HG03280 (cell line): ENCODE measurements around the gene SPTBN5.

Source experiments
- ATAC-seq: cut with Tn5 transposase; IDR thresholded peaks from one replicate; pipeline ENCODE4 v1.9.1; 2021; ENCODE audit warnings: mild to moderate bottlenecking, moderate library complexity; ENCODE audit not compliant: unreplicated experiment

Gene SPTBN5

DNA sequence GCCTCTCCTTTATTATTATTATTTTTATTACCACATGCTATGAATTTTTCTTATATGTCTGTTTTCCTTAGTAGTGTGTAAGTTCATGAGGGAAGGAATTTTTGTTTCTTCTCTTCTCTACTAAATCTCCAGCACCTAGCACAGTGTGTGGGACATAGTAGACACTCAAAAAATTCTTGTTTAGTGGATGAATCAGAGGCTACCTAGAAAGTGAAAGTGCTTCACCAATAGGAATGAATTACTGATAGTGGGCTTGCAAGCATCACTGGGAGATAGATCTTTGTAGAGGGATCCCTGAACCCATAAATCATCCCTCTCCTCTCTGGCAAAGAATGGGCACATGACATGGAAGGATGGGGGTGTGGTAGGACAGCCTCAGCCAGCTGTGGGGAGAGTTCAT, 8.5 kb downstream of the SPTBN5 start:
- no peak for ATAC-seq

DNA sequence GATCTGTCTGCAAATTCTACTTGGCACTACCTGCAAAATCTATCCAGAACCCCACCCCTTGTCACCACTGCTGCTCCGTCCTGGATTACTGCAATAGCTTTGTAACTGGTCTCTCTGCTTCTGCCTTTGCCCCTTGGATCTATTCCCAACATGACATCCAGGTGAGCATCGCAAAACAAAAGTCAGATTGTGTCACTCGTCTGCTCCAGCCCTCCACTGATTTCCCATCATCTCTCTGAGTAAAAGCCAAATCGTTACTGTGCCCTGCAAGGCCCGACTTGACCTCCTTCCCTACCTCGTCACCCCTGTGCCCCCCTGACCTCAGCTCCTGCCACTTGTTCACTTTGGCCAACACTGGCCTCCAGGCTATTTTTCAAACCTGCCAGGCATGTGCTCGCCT, 9.4 kb downstream of the SPTBN5 start:
- ATAC-seq, result no peak

DNA sequence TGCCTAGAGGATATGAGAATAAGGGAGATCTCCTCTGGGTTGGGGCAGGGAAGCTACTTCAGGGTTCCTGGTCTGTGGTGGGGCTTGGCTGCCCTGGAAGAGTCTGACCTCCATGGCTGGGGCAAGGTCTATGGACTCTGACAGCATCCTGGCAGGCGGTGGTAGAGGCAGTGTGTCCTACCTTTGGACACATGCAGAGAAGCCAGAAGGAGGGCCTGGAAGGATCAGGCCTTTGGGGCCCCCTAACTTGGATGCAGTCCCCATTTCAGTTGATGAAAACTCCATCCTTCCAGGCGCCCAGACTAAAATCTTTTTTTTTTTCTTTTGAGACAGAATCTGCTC, 10.4 kb downstream of the SPTBN5 start:
- ATAC-seq, result no peak

DNA sequence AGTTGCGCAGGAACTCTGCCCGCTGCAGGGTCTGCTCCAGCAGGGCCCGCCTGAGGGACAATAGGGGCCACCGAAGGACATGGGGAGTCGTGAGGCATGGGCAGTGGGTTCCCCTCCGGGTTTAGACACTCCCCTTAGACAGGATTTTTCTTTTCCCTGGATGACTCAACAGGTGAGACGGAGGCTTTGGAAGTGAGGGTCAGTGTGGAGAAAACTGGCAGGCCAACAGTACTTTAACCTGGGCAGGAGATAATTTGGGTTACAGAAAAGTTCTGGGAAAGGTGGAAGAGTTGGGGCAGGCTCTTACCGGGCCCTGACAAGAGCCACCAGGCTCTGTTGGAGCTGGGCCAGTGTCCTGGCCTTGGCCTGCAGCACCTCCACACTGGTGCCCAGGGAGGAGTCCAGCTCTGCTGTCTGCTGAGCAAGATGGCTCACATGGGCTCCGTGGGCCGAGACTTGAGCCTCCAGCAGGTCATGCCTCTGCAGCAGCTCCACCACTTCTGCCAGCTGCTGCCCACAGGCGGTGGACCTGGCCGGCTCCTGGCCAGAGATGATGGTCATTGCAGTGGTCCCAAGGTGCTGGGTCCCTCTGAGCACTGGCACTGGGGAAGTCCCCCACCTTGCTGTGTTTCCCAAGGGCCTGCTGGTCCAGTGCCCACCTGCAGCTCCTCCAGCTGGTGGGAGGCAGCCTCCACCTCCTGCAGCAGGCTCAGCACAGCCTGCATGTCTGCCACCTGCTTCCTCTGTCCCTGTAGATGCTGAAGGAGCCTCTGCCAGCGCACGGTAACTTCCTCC, 11.0 kb downstream of the SPTBN5 start:
- ATAC-seq, result no peak

DNA sequence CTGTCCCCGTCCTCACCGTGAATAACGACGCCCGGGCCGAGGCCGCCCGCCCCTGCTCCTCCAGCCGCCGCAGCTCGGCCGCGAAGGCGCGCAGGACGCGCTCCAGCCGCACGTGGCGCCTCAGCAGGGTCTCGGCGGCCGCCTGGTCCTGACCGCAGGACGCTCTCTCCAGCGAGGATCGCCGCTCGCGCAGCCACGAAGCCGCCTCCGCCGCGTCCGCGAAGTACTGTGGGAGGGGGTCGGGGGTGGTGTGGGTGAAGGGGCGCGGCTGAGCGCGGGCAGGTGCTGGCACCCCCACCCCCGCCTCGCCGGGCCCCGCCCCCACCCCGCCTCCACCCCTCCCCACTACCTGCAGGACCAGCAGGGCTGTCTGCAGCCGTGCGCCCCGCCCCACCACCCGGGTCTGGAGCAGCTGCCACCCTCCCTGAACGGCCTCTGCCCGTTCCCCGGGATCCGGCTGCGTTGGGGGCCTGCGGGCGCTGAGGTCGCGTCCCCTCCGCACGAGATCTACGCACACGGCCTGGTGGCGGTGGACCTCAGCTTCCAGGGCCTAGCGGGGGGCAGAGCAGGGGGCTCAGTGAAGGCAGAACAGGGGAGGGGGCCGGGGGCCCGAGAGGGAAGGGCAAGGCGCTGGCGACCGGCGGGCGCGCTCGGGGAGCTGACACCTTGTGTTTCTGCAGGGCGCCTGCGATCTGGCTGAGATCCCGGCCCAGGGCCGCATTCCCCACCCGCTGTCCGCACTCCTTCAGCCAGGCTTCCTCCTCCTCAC, 11.7 kb downstream of the SPTBN5 start:
- no peak for ATAC-seq

DNA sequence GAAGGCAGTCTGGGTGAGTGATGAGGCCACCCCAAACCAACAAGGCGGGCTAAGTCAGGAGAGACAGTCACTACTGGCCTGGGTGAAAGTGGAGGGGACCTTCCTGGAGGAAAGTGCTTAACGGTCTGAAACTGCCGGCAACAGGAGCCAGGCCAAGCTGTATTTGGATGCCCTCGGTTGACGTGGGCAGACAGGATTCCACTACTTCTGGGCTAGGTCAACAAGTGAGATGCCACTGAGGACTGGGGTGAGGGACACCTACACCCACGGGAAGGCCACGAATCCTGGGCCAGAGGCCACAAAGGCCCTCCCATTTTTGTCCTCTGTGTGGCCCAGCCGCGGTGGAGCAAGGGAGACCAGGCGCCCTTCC, 12.3 kb downstream of the SPTBN5 start:
- no peak for ATAC-seq

DNA sequence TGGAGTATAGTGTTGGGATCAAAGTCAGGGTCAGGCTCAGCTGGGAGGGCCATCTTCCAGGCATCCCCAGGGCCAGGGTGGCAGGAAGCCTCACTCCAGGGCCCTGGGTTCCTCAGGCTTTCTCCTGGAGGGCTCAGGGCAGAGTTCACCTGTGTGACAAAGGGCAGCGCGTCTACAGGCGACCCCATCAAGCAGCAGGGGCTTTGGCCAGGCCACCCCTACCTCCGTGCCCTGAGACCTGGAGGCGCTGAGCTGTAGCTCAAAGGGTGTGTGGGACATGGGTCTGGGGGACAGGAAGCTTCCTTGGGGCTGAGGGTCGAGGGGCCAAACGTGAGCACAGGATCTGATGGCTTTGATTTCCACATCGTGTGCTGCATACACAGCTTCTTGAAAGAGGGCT, 12.8 kb downstream of the SPTBN5 start:
- ATAC-seq, result no peak

DNA sequence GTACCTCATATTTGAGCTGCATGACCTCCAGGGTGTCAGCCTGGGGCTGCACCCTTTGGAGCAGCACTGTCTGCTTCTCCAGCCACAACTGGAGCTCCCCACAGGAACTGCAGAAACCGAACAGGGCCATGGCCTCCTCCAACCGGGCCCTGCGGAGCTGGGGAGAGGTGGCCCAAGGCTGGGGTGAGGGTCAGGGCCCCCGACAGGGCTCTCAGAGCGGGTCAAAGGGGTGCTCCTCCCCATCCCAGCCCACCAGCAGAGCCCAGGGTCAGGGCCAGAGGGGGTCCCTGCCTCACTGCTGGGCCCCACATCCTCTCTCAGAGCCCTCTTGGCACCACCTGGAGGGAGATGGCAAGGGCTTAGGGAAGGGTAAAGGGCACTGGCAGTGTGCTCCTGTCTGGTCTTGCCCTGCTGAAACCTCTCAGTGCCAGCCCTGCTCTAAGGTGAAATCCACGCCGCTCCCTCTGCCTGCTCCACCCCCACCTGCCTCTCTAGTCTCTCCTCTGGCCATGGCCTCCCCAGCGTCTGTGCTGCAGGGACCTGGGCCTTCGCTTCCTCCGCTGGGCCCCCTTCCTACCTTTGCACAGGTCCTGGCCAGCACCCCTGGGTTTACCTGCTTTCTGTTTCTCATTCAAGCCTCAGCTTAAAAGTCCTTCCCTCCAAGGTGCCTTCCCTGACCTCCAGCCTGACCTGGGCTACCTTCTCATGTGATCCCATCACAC, 13.5 kb downstream of the SPTBN5 start:
- no peak for ATAC-seq

DNA sequence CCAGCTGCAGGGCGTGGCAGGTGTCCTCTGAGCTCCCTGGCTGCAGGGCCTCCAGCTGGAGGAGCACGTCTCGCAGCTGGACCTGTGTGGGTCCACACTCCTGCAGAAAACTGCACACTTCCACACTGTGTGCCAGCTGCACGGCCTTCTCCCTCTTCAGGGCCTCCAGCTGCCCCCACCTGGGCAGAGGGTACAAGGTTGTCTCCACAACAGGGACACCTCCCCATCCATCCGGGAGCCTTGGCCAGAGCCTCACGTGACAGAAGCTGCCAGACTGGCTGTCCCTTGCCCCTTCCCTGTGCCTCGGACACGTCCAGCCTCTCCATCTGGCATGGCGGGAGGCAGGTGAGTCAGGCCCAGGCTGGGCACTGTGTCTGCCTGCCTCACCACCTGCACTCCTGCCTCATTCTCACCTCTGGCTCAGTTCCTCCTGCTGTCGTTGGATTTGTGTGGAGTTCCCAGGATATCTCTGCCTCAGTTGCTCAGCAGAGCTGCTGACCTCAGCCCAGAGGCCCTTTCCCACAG, 14.5 kb downstream of the SPTBN5 start:
- no peak for ATAC-seq

DNA sequence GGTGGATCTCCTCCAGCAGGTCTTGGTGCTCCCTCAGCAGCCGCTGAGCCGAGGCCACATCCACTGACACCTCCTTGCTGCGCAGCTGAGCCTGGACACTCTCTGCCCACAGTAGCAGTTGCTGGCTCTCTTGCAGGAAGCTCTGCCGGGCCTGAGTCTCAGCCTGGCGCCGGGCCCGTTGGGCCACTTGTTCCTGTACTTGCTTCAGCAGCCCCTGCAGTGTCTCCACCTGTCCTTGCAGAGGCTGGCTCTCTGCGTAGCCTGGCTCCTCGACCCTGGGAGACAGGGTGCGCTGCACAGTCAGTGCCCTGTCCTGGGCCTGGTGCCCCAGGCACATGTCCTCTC, 15.5 kb downstream of the SPTBN5 start:
- ATAC-seq, result no peak

DNA sequence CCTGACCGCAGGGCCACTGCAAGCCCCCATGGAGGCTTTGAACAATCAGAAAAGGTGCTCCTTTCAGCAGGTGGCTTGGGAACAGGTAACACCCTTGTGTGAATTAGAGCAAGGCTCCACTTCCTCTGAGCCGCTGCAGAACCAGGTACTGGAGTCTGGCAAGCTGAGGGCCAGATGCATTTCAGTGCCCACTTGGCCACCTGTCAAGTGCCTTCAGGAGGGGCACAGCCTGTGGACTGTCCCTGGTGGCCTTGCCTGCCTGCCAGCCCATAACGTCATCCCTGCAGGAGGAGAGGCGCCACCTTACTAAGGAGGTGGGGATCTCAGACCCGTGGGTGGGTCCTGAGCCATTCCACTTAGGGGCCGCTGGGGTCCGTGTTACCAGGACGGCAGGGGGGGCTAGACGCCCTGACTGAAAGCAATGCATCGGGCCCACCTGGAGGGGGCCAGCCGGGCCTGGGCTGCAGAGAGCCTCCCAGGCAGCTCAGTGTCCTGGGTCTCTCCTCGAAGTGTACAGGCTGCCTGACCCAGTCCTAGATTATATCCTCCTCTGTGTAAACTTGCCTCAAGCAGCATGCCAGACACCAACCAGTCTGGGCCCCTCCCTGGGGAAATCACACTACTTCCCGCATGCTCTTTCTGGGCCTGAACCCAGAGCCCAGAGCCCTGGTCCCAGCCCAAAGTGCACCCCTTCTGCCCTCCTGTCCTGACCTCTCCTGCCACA, 16.1 kb downstream of the SPTBN5 start:
- ATAC-seq, result no peak

DNA sequence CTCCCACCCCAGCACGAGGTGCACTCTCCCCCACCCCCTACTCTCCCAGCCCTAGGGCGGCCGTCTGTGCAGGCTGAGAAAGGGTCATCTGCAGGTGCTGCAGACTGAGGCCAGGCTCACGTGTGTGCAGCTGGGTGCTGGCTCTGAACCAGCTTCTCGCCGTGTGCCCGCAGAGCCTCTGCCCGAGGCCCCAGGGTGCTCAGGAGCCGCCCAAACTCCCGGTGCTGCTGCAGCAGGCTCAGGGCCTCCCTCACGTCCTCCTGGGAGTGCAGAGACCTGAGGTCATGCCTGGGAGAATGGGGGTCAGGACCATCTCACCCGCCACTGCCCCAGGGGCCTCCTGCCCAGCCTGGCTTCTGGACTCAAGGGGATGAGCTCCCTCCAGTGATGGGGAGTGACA, 17.2 kb downstream of the SPTBN5 start:
- ATAC-seq, result no peak

DNA sequence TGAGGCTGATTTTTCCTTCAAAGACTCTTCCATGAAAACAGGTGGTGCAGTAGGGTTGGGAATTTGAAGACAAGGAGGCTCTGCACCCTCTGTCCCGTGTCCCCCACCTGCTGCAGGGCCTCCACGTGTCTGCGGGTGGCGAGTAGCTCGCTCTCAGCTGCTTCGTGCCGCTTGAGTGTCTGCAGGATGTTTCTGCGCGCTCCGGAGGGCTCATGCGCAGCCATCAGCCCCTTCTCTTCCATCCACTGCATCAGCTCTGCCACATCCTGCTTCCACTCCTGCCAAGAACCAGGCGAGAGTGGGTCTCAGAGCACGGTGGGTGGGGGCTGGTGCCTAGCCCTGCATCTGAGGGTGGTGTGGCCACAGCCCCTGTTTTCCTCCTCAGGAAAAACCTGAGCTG, 17.8 kb downstream of the SPTBN5 start:
- no peak for ATAC-seq

DNA sequence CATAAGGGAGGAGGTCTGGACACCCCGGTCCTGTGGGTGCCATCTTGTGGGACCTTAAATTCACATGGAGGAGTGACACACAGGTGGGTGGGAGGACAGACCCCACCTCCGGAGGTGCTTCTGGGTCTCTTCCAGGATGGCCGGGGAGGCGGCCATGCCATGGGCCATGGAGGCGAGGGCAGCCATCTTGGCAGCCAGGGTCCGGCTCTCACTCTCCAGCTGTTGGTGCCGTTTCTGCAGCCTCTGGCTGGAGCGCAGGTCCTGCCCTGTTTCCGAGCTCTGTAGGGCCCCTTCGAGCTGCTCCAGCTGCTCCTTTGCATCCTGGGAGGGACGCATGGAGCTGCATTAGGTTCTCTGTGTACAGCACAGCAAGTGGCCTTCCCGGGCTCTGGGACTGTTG, 19.1 kb downstream of the SPTBN5 start:
- ATAC-seq, result no peak

DNA sequence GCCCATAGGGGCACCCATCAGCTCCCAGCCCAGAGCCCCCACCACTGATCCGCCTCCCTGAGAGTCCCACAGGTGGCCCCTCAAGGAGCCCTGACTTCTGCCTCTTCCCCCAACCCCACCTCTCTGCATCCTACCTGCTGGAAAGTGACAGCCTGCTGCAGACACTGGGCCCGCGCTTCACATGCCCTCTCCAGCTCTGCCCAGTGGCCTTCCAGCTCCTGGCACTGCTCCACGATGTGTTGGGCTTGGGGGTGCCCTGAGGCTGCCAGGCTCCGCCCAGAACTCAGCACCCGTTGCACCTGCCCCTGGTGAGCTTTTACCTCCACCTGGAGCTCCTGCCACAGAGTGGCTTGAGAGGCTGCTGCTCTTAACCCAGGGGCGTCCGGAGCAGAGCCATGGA, 20.1 kb downstream of the SPTBN5 start:
- no peak for ATAC-seq

DNA sequence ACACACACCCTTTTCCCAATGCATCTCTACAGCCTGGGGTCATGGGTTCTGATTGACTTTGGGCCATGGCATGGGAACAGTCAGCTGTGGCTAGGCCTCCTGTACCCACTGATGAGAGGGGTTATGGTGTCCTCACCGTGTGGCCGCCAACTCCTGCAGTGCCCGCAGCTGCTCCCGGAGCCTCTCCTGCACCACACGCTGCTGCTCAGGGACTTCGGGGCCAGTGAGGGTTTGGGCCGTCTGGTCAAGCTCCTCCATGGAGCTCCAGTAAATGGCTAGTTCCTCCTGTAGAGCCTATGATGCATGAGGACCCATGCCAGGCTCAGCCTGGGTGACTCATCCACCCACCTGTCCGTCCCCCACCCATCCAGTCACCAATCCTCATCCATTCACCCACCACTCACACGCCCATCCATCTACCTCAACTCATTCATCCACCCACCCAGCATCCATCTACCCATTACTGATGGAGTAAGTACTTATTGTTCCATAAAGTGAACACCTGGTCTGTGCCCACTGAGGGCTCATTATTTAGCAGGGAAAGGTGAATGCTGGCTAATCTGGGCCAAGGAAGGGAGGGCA, 21.6 kb downstream of the SPTBN5 start:
- ATAC-seq, result no peak

DNA sequence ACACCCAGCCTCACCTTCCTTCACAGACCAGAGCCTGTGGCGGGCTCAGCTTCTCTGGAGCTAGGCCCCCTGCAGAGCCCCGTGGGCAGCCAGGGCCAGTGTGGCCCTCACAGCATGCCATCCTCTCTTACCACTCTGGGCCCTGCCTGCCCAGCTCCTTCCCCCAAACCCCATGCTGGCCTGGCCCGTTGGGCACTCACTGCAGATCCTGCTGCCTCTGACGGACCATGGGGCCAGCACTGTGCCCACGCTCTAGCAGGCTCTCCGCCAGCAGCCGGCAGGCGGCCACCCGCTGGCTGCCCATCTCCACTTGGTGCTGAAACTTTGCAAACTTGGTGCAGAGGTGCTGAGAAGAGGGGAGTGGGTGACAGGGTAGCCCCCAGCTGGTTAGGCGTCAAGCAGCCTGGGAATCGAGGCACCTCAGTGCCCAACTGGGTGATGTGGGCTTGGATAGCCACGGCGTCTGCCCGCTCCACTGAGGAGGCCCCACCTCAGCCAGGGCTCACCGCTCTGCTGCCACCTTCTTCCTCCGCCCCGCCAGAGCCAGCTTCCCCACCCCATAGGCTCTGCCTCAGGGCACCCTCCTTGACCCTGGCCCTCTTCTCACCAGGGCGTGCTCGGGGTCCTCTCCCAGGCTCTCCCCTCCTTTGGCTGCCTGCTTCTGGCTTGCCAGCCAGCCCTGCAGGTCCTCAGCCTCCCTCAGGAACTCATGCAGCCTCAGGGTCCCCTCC, 22.5 kb downstream of the SPTBN5 start:
- no peak for ATAC-seq

DNA sequence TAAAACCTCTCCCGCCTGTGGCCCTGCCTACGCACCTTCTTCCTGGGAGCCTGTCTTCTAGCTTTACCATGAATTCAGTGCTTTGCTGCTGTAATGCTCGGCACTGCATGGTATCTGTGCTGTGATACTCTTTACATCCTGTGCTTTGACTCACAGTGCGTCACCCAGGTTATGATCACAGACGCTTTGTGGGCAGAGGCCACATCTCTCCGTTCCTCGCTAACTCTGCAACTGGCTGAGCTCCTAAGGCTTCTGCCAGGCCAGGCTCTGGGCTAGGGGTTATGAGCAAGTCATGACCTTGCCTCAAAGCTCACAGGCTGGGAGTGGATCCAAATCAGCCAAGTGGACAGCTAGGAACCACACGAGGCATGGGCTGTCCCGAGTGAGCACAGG, 23.2 kb downstream of the SPTBN5 start:
- no peak for ATAC-seq

DNA sequence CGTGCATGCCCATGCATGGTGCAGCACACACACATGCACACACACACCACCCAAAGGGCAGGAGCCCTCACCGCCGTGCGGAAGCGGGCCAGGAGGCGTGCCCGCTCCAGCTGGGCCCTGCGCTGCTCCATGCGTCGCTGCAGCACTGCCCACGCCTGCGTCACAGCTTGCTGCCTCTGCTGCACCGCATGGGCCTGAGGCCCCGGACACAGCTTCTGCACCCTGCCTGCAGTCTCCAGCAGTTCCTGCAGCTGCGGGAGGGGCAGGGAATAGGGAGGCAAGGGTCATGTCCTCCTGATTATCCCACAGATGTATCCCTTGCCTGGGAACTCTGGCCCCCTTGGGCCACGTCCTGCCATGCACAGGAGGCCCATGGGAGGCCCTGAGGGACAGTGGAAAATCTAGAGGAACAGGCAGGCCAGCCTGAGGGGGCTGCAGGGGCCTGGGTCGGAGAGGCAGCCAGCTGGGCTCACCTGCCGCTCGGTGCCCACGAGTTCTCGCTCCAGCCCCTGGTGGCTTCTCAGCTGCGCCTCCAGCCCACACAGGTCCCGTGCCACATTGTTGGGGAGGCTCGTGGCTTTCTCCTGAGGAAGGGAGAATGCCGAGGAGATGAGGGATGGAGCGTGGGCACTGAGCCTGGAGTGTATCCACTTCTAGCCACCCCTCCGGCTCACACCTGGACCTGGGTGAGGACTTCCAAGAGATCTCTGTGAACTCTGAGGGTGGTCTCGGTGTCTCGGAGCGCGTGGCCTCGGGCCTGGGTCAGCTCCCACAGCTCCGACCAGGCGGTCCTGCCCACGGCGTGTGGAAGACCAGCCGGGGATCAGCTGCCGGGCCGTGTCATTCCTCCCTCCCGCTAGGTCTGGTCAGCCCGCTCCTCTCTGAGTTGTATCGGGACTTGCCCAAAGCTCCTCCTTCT, 23.8 kb downstream of the SPTBN5 start:
- no peak for ATAC-seq
